DMS53 treated with DMSO at 0.1 percent for 48 hours (cell line): ENCODE measurements around the gene PLA2G6.
A peak's percentile ranks its signal among the peaks of the same experiment; 100 is the strongest.
"Not testable (repeated sequence)": the region's sequence is repeated elsewhere in the genome, so short reads cannot be mapped to it uniquely, and the experiment has no call there.

Source experiments
- DNase-seq: peaks from one replicate; lab custom pipeline; 2025; ENCODE audit not compliant: unreplicated experiment; lab: John Stamatoyannopoulos, UW

PLA2G6 gene

DNA sequence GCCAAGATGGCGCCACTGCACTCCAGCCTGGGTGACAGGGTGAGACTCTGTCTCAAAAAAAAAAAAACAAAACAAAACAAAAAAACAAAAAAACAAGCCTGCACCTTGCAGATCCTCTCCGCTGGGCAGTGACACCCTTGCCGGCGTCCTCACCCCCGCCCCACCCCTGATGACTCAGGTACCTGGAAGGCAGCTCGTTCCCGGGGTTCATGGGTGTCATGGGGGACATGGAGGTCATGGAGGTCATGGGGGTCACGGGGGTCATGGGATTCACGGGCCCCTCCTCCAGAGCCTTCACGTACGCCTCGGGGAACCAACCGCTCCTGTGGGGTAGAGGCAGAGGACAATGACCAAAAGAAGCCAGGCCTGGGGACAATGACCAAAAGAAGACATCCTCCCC is 94.7 kb downstream of the PLA2G6 start:
- DNase-seq = no peak

DNA sequence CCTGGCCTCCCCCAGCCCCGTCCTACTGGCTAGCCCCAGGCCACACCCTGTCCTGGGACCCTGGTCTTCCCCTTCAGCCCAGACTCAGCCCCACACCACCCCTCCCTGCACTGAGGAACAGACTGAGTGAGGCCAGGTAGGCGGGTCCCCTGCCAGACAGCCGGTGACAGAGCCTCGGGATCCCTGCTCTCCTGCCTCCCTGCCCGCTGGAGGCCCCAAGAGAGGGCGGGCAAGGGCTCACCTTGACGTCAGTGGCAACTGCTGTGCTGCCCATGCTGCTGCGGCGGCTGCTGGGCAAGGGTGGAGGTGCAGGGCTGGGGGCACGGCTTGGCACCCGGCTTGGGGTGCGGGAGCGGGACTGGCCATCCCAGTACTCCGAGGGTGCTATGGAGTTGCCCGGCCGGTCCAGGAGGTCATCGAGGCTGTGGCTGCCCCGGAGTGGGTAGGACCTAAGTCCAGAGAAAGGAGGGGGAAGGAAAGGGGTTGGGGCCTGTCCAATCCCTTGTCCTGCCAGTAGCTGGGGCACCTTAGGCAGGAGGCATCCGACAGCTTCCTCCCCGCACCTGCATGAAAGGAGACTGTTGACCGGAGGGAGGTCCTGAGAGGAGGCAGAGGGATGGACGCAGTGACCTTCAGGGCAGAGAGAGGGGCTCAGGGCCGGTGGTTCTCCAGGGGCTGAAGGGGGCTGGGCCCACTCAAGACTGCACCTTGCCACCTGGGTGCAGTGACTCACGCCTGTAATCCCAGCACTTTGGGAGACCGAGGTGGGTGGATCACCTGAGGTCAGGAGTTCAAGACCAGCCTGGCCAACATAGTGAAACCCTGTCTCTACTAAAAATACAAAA is 95.4 kb downstream of the PLA2G6 start:
- DNase-seq = no peak

DNA sequence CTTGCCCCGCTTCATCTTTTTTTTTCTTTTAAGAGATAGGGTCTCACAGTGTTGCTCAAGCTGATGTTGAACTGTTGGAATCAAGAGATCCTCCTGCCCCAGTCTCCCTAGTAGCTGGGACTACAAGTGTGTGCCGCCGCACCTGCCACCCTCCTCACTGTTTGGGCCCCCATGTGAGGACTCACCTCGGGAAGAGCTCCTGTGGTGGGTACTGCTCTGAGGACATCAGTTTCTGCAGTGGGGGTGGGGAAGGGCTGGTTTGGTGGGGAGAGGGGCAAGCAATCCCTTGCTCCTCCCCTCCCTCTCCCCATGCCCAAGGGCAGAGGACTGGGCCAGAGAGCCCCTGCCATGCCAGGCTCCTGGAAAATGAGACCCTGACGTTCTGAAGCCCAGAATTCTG is 96.1 kb downstream of the PLA2G6 start:
- no peak for DNase-seq

DNA sequence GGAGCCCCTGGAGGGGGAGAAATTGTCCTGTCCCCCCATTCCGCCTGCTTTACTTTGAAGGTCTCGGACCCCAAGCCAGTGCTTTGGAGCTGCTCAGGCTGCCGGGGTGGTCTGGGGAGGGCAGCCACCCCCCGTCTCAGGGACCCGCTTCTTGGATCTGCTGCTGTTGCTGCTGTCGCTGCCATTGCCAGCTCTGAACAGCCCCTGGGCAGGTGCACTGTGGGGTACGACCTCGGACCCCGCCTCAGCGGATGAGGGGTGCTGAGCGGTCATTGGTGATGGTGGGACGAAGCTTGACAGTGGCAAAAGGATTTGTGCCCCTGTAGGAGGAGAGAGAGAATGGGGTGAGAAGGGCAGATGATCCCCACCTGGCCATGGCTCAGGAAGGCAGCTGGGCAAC is 96.6 kb downstream of the PLA2G6 start:
- DNase-seq = no peak

DNA sequence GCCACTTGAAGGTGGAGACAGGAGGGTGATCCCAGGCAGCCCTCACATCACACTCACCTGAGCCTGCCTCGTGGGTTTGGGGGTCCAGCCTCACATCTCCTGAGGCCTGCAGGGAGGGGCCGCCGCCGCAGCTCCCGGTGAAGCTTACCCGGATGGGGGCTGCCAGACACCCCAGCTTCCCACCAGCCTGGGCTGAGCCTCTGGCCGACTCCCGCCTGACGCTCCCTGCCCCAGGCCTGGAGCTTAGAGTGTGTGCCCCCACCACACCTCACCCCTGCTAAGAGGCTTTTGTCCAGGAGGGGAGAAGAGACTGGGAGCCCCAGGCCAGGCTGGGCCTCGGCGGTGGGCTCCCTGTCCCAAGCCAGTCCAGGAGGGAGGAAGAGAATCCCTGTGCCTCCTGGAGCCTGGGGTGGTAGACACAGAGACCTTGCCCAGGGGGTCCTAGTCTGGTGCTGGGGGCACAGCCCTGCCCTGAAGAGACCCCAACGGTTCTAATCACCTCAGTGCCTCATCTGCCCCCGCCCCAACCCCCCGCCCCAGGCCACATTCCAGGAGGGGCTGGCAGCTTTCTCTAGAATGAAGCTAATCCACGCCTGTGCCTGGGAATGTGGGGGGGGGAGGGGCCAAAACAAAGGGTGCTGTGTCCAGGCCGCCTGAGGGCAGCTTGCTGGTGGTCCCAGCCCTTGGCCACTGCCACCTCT is 97.5 kb downstream of the PLA2G6 start, which contains the start of gene SLC16A8:
TSS of gene SLC16A8 (minus strand) at position 254 of the 701 bp plus-strand sequence. CDS start 1,311 bp downstream, outside the sequence.
- DNase-seq = no peak

DNA sequence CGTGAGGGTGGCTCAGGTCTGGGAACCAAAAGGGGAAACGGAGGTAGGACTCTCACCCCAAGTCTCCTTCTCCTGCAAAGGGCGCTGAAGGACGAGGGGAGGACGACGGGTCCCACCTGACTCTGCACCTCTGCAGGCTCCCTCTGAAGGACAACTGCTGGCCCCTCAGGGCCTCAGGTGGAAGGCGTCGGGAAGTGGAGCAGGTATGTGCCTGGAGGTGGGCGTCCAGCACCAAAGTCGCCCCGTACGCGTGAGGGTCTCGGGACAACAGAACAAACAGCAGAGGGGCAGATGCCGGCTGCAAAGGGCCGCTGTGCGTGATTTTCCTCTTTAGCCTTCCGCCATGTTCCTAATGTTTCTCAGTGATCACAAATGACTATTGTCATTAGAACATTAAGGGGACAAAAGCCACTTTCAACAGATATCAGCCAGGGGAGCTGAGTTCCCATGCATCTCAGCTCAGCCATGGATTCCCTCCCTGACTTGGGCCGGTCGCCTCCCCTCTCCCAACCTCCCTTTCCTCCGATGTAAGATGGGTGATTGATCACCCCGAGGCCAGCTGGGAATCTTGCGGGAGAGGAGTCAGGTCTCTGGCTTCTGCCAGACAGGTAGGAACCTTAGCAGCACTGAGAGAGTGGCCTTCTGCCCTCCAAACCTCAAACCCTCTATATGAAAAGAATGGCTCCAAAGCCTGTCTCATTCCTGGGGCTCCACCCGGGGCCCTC is 98.5 kb downstream of the PLA2G6 start:
- DNase-seq = no peak

DNA sequence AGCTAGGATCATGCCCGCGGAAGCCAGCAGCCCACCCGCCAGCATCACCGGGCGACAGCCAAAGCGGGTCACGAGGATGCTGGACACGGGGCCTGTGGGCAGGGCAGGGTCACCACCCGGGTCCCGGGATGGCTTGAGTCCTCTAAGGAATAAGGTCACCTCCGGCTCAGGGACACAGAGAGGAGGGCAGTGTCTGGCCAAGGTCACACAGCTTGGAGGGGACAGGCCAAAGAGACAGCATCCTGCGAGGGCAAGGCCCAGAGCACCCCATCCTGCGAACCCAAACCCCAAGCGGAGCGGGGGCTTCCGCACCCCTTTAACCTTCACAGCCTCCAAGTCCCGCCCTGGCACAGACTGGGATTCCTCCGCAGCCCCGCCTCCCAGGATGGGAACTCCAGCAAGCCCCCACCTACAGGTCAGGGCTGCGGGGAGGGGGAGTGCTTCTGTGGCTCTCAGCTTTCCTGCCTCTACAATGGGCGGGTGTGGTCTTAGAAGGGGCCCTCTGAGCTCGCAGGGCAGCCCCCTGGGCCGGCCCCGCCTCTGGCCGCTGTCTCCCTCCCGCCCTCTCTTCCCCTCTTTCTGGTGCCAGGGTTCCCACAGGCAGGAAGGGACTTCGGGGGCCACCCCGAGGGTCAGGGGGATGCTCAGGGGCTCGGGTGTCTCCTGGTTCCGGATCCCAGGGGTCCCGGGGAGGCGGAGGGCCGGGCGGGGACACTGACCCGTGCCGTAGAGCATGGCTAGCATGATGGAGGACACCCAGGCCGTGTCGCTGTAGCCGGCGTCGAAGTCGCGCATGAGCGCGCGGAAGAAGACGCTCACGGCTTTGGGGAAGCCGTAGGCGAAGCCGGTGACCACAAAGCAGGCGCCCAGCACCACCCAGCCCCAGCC is 99.4 kb downstream of the PLA2G6 start:
- no peak for DNase-seq

DNA sequence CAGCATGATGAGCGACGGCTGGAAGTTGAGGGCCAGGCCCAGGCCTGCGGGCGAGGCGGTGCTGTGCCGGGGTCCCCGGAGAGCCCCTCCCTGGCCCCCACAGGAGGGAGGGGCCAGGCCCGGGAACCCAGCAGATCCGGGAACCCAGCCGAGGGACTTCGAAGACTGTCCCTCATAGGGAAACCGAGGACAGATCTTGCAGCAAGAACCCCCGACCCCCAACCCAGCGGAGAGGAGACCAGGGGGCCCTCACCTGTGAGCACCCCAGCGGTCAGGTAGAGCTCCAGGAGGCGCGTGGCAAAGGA is 100.0 kb downstream of the PLA2G6 start:
- DNase-seq = no peak

DNA sequence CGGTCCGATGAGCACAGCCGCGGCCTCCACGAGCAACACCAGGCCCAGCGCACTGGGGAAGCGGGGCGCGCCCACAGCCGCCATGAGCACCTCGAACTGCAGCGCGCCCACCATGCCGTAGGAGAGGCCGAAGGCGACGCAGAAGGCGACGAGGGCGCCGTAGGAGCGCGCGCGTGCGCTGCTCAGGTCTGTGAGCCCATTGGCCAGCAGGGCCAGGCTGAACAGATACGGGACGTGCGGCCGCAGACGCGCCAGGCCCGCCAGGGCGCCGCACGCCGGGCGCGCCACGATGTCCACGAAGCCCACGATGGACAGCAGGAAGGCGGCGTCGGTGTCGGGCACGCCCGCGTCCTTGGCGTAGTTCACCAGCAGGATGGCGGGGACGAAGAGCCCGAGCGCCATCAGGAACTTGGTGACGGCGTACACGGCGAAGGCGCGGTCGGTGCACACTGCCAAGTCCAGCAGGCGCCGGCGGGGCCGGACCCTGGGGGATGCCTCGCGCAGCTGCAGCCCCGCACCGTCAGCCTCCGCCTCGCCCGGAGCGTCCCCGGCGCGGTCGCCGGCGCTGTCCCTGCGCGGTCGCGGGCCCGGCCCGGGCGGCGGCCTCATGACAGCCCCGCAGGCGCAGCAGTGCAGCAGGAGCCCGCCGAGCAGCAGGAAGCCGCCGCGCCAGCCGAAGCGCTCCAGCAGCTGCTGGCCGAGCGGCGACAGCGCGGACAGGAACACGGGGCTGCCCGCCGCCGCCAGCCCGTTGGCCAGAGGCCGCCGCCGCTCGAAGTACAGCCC is 100.6 kb downstream of the PLA2G6 start:
- peak; percentile 0 for DNase-seq

DNA sequence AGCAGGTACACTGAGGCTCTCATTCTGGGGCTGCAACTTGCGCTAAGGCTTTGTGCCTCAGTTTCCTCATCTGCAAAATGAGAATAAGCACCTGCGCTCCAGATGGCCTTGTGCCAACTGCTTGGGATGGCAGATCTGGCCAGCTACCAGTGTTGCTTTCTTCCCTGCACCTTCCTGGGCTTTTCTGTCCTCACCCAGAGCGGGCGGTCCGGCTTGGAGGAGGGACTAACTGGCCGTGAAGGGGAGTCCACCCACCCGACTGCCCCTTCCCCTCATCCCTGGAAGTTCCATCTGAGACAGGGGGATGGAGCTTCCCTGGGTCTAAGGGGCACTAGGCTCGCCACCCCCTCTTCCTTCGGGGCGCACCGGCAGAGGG is 101.2 kb downstream of the PLA2G6 start:
- DNase-seq = no peak

DNA sequence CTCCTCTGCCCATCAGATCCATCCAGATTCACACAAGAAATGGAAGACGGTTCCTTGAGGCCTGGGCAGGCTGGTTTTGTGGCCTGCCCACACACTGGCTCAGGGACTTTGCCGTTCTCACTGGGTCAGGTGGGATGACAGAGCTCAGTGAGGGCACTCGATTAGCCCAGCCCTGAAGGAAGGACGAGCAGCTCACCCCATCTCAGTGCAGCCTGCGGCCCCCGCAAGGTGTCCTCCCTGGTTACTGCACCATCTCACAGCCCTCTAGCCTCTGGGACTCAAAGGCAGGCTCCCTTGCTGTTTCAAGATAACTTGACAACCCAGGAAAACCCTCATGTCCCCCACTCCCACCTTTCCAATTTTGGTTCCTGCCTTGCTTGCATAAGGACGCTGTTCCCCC is 101.8 kb downstream of the PLA2G6 start:
- DNase-seq = no peak

DNA sequence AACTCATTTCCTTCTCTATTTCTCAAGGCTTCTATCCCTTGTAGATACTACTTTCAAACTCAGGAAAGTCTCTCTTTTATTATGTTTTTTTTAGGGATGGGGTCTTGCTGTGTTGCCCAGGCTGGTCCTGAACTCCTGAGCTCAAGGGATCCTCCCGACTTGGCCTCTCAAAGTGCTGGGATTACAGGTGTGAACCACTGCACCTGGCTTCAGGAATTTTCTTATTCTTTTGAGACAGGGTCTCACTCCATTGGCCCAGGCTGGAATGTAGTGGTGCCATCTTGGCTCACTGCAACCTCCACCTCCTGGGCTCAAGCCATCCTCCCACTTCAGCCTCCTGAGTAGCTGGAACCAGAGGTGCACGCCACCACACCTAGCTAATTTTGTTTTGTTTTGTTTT is 102.4 kb downstream of the PLA2G6 start:
- not testable (repeated sequence) for DNase-seq

DNA sequence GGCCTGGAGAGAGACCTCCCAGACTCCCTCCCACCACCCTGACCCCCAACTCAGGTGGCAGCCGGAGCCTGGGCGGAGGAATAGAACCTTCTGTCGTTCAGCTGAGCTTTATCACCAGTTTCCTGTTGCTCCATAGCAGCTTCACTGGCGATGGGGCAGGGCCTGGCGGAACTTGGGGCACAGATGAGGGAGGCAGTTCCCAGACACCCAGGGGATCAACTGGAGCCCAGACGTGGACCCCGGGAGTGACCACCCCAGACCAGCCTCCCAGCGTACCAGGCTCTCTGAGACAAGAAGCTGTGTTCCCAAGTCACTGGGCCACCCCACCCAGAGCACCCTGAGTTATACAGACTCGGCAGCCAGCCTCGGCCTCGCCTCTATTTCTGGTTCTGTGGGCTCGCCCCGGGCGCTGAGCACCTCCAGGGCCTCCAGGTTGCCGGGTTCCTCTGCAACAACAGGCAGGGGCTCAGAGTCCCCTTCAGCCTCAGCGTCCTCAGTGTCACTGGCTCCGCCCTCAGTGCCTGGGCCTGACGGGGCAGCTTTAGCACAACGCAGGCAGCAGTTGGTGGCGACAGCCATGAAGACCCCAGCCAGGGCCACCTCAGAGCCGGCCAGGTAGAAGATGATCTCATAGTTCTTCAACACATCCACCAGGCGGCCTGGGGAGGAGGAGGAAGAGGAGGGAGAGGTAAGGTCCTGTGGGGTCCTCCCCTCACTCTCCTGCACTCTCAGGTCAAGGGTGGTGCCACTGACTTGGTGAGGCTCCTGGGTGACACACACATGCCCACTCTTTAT is 103.4 kb downstream of the PLA2G6 start:
- DNase-seq = no peak

DNA sequence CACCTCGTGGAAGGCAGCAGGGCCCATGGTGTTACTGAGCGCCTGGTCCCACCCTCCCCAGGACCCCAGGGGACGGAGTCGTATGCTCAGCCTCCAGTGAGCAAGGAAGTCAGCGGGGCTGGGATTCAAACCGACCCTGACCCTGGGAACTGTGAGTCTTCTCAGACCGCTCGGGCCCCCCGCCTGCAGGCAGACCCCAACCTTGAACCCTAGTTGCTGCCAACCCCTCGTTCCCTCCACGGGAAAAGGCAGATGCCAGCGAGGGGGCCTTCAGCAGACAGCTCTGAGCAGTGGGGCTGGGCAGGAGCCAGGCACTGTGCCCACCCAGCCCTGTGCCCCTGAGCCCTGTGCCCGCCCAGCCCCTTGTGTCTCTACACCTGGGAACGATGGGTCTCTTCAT is 104.0 kb downstream of the PLA2G6 start:
- DNase-seq = no peak

DNA sequence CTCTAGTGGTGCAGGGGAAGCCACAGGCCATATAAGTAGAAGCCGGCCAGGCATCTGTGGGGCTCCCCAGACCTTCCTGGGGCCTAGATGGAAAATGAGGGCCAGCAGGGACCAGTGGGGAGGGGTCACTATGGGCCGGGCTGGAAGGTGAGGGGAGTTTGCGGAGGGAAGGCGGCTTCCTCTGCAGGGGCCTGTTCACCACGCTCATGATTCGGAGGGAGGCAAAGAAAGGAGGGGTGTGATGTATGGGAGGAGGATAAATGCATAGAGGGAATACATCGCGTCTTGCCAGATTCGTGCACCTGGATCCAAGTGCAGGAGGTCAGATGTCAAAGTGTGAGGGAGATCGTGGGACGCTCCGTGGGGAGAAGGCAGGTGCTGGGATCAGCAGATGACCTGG is 104.5 kb downstream of the PLA2G6 start:
- DNase-seq = no peak

DNA sequence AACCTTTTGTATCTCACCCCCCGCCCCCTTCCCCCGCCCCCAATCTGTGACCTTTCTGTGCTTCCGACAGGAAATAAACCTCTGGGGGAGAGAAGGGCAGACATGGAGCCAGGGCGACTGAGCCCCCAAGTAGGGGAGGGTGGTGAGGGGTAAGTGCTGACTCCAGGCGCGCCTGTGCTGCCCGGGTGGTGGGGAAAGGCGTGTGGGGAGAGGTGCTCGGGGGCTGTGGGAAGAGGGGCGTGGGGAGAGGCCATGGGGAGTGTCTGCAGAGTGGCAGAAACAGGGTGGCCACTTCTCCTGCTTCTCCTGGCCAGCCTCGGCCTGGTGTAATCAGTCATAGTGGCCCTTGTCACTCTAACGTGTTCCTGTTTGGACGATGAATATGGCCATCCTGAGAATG is 105.7 kb downstream of the PLA2G6 start:
- no peak for DNase-seq

DNA sequence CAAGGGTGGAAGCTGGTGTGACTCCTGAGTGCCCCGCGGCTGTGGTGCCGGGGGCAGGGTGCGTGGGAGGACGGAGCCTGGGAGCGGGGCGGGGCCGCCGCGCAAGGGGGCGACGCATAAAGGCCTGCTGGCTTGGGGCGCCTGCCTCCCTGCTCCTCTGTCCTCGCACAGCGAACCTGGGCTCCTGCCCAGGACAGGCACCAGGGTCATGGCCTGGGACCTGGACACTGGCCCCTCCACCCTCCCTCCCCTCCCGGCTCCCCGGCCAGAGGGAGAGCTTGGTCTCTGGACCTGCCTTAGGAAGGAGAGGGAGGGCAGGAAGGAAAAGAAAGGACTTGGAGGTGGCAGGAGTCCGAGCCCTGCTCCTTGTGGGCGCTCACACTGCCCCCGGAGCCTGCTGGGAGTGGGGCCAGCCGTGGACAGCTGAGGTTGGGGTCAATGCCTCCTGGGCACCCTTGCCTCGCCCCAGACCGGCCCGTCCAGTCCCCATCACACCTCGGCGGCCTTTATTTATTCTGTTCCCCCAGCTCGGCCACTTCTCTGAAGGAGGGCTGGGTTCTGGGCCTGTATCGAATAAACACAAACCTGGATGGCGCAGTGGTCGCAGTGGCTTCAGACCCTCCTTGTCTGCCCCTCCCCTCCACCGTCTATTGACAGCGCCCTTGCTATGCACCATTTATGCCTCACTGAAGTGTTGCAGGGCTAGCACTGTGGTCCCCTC is 106.4 kb downstream of the PLA2G6 start:
- DNase-seq = no peak

DNA sequence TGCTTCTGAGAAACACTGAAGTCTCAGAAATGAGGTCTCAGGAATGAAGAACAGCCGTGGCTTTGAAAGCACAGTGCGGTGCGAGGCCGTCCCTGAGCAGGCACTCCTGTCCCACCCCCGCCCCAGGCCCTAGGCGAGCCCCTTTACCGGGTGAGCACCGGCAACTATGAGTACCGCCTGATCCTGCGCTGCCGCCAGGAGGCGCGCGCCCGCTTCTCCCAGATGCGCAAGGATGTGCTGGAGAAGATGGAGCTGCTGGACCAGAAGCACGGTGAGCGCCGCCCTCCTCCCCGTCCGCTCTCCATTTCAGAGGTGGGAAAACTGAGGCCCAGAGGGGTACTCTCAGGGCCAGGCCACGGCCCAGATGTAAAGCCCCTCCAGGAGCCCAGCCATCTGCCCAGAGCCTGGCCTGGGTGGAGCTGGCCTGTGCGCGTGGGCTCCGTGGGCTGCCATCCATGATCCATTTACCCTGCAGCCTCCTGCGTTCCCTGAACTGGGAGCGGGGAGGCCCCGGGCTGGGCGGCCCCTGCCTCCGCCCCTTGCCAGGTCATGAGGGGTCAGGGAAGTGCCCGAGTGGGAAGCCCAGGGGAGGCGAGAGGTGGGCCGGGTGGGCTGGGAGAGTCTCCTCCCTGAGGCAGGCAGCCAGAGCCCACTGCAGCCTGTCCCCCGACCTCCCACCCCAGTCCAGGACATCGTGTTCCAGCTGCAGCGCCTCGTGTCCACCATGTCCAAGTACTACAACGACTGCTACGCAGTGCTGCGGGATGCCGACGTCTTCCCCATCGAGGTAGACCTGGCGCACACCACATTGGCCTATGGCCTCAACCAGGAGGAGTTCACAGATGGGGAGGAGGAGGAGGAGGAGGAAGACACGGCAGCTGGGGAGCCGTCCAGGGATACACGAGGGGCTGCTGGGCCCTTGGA is 107.2 kb downstream of the PLA2G6 start:
- DNase-seq = no peak
